ENCODE results near the gene RBMS3.

The RBMS3 gene

GRCh38 chr3:29565236-29565635 lies 284.4 kb downstream of the RBMS3 start:
- TF ChIP-seq CTCF (IDR thresholded peaks at IDR 0.05; ENCODE audit: insufficient read depth, missing control alignments): no peak
- FAIRE-seq (no peak), DNase-seq (ENCODE audit: insufficient read length, low spot score) (no peak)

- TF ChIP-seq CTCF (IDR thresholded peaks at IDR 0.05; ENCODE audit: insufficient read depth, missing control alignments): no peak
- FAIRE-seq (no peak), DNase-seq (ENCODE audit: insufficient read length, low spot score) (no peak)
Measured at GRCh38 chr3:29567501-29567900, 286.6 kb downstream of the RBMS3 start.

- TF ChIP-seq CTCF (IDR thresholded peaks at IDR 0.05; ENCODE audit: insufficient read depth, missing control alignments): no peak
- DNase-seq (ENCODE audit: insufficient read length, low spot score) (no peak), FAIRE-seq (no peak)
Measured at GRCh38 chr3:29568355-29568754, 287.5 kb downstream of the RBMS3 start.

- DNase-seq (ENCODE audit: insufficient read length, low spot score): no peak
- no peak for FAIRE-seq
- no peak for TF ChIP-seq CTCF (IDR thresholded peaks at IDR 0.05; ENCODE audit: insufficient read depth, missing control alignments)
Measured at GRCh38 chr3:29576181-29576580, 295.3 kb downstream of the RBMS3 start.

- DNase-seq (ENCODE audit: insufficient read length, low spot score) (no peak), FAIRE-seq (no peak)
- no peak for TF ChIP-seq CTCF (IDR thresholded peaks at IDR 0.05; ENCODE audit: insufficient read depth, missing control alignments)
Measured at GRCh38 chr3:29576675-29577074, 295.8 kb downstream of the RBMS3 start.

GRCh38 chr3:29577250-29577649 lies 296.4 kb downstream of the RBMS3 start:
- no peak for FAIRE-seq
- no peak for DNase-seq (ENCODE audit: insufficient read length, low spot score)
- TF ChIP-seq CTCF (IDR thresholded peaks at IDR 0.05; ENCODE audit: insufficient read depth, missing control alignments): no peak

GRCh38 chr3:29581311-29581710 lies 300.4 kb downstream of the RBMS3 start:
- no peak for TF ChIP-seq CTCF (IDR thresholded peaks at IDR 0.05; ENCODE audit: insufficient read depth, missing control alignments)
- no peak for FAIRE-seq
- DNase-seq (ENCODE audit: insufficient read length, low spot score): no peak
